Vagina (tissue), 2 donors: ENCODE measurements around the gene MCCD1.
"Not testable (repeated sequence)": the region's sequence is repeated elsewhere in the genome, so short reads cannot be mapped to it uniquely, and the experiment has no call there.

Source experiments
- CTCF ChIP-seq, 3 experiments: fragments of 450-650 bp in 2 of 3; fragments of 200-600 bp in 1 of 3; sonication (generic) in 1 of 3; IDR thresholded peaks; one replicate each; pipeline ENCODE4 v1.5.1; 2017 to 2019; ENCODE audit warnings: antibody characterized with exemption in 3 of 3, mild to moderate bottlenecking in 2 of 3, moderate library complexity in 2 of 3
- POLR2AphosphoS5 ChIP-seq, 2 donors: sonication (generic); formaldehyde crosslinking; IDR thresholded peaks; one replicate each; pipeline ENCODE4 v1.9.0; 2017; ENCODE audit warnings: antibody characterized with exemption in 2 of 2, mild to moderate bottlenecking in 2 of 2, low read depth in 1 of 2; ENCODE audit not compliant: insufficient read depth in 1 of 2

- TF ChIP-seq POLR2AphosphoS5 (IDR thresholded peaks at IDR 0.05; ENCODE audit: insufficient read depth in 1 of 2, low read depth in 1 of 2); CTCF (IDR thresholded peaks at IDR 0.05): not testable (repeated sequence)
Measured at GRCh38 chr6:31509036-31509435, 19.7 kb upstream of the MCCD1 start.
